ENCODE data around the gene EPM2AIP1. TPM values are rescaled to one million over a fixed set of nuclear protein-coding genes. Genes with fewer than 3 reads are reported as not detected.

EPM2AIP1 gene
- total RNA-seq, 1 experiment from 2014 or later, result 7.8 TPM

- no peak overlapping the region for H3K4me2 ChIP-seq (ENCODE audit: low read length)
- ATAC-seq, result no peak
- H2AFZ ChIP-seq (ENCODE audit: low read length), result no peak overlapping the region
- no TSS peak for BruUV-seq (replicated peaks)
- CTCF ChIA-PET, result no interaction called here
- H4K20me1 ChIP-seq (ENCODE audit: low read length), result no peaks in the 10 kb centered on the region
- H3K79me2 ChIP-seq (ENCODE audit: low read length), result no peaks in the 10 kb centered on the region
- TF ChIP-seq CTCF (conservative IDR thresholded peaks at IDR 0.05; ENCODE audit: low read depth, low read length) (no peak), EZH2 (IDR thresholded peaks at IDR 0.05; ENCODE audit: low read length, unreplicated experiment) (no peak)
- H3K9ac ChIP-seq (ENCODE audit: low read length), result no peak overlapping the region
- DNase-seq, result no peak
- no peaks in the 10 kb centered on the region for H3F3A ChIP-seq (ENCODE audit: low read length, unreplicated experiment)
- no peaks in the 10 kb centered on the region for H3K27me3 ChIP-seq (ENCODE audit: low read length)
- no peaks in the 10 kb centered on the region for H3K4me1 ChIP-seq (ENCODE audit: insufficient read depth, low read length)
- no peaks in the 10 kb centered on the region for H3K9me2 ChIP-seq (replicated peaks; ENCODE audit: low read length)
- H3K36me3 ChIP-seq (ENCODE audit: low read depth, low read length), result peaks cover 74% of the 10 kb centered on the region
- peaks cover 13% of the 10 kb centered on the region; the same call in 1 of the 2 replicates for H3K9me3 ChIP-seq (ENCODE audit: low read length)
- intact Hi-C loops (cut with micrococcal nuclease), result no loop called here
- no peak overlapping the region for H3K27ac ChIP-seq (ENCODE audit: low read length)
- H3K4me3 ChIP-seq (ENCODE audit: low read length), result no peak overlapping the region
- POLR2A ChIA-PET (ENCODE audit: unreplicated experiment), result no interaction called here
Measured at GRCh38 chr3:37032961-37033360, 40.0 kb upstream of the EPM2AIP1 start.

GRCh38 chr3:37031096-37031682, 38.3 kb upstream of the EPM2AIP1 start:
- H4K20me1 ChIP-seq (ENCODE audit: low read length), result no peaks in the 10 kb centered on the region
- no peak for DNase-seq
- H2AFZ ChIP-seq (ENCODE audit: low read length), result no peak overlapping the region
- H3K9me3 ChIP-seq (ENCODE audit: low read length), result peaks cover 9% of the 10 kb centered on the region; the same call in 1 of the 2 replicates
- no peak overlapping the region for H3K9ac ChIP-seq (ENCODE audit: low read length)
- H3K36me3 ChIP-seq (ENCODE audit: low read depth, low read length), result peaks cover 69% of the 10 kb centered on the region
- H3K79me2 ChIP-seq (ENCODE audit: low read length), result no peaks in the 10 kb centered on the region
- H3K4me1 ChIP-seq (ENCODE audit: insufficient read depth, low read length), result no peaks in the 10 kb centered on the region
- H3K27me3 ChIP-seq (ENCODE audit: low read length), result no peaks in the 10 kb centered on the region
- no peak overlapping the region for H3K27ac ChIP-seq (ENCODE audit: low read length)
- no TSS peak for BruUV-seq (replicated peaks)
- ATAC-seq, result no peak
- ChIA-PET POLR2A (ENCODE audit: unreplicated experiment) (no interaction called here), CTCF (no interaction called here)
- intact Hi-C loops (cut with micrococcal nuclease), result no loop called here
- TF ChIP-seq CTCF (conservative IDR thresholded peaks at IDR 0.05; ENCODE audit: low read depth, low read length) (no peak), EZH2phosphoT487 (IDR thresholded peaks at IDR 0.05; ENCODE audit: borderline replicate concordance, low read length) (no peak), EZH2 (IDR thresholded peaks at IDR 0.05; ENCODE audit: low read length, unreplicated experiment) (no peak)
- no peak overlapping the region for H3K4me3 ChIP-seq (ENCODE audit: low read length)
- H3K4me2 ChIP-seq (ENCODE audit: low read length), result no peak overlapping the region
- no peaks in the 10 kb centered on the region for H3K9me2 ChIP-seq (replicated peaks; ENCODE audit: low read length)
- H3F3A ChIP-seq (ENCODE audit: low read length, unreplicated experiment), result no peaks in the 10 kb centered on the region

GRCh38 chr3:37030588-37030987, 37.7 kb upstream of the EPM2AIP1 start:
- H4K20me1 ChIP-seq (ENCODE audit: low read length), result no peaks in the 10 kb centered on the region
- H3K9me2 ChIP-seq (replicated peaks; ENCODE audit: low read length), result no peaks in the 10 kb centered on the region
- DNase-seq, result no peak
- ATAC-seq, result no peak
- peaks cover 69% of the 10 kb centered on the region for H3K36me3 ChIP-seq (ENCODE audit: low read depth, low read length)
- no peaks in the 10 kb centered on the region for H3K79me2 ChIP-seq (ENCODE audit: low read length)
- H2AFZ ChIP-seq (ENCODE audit: low read length), result no peak overlapping the region
- no peak for TF ChIP-seq EZH2 (IDR thresholded peaks at IDR 0.05; ENCODE audit: low read length, unreplicated experiment)
- no peaks in the 10 kb centered on the region for H3K4me1 ChIP-seq (ENCODE audit: insufficient read depth, low read length)
- peaks cover 3% of the 10 kb centered on the region; the same call in 1 of the 2 replicates for H3K9me3 ChIP-seq (ENCODE audit: low read length)
- ChIA-PET POLR2A (ENCODE audit: unreplicated experiment) (no interaction called here), CTCF (no interaction called here)
- intact Hi-C loops (cut with micrococcal nuclease), result no loop called here
- H3F3A ChIP-seq (ENCODE audit: low read length, unreplicated experiment), result no peaks in the 10 kb centered on the region
- no TSS peak for BruUV-seq (replicated peaks)
- no peak overlapping the region for H3K4me3 ChIP-seq (ENCODE audit: low read length)
- H3K27ac ChIP-seq (ENCODE audit: low read length), result no peak overlapping the region
- no peaks in the 10 kb centered on the region for H3K27me3 ChIP-seq (ENCODE audit: low read length)
- no peak overlapping the region for H3K4me2 ChIP-seq (ENCODE audit: low read length)
- H3K9ac ChIP-seq (ENCODE audit: low read length), result no peak overlapping the region
